A549 (cell line): ENCODE data around the gene MERTK. TPM values are rescaled to one million over a fixed set of nuclear protein-coding genes. Genes with fewer than 3 reads are reported as not detected.

Experiments used
- ATAC-seq, 2 experiments: fragments of 200-7000 bp in 1 of 2; fragments of >200 bp in 1 of 2; cut with Nextera tagmentation in 1 of 2; cut with Tn5 transposase in 1 of 2; 3 replicates each; pipeline versions ENCODE4 v1.8.0 to v1.9.1; 2018 to 2020; ENCODE audit warnings: mild to moderate bottlenecking in 1 of 2, moderate library complexity in 1 of 2
- CTCF ChIA-PET: fragments of 300-600 bp; sonication (Branson Sonifier 250); formaldehyde crosslinking; extraction: SDS; loops from one replicate; lab custom pipeline; 2021; ENCODE audit warnings: antibody characterized with exemption, inconsistent platforms; lab: Yijun Ruan, JAX
- POLR2A ChIA-PET: fragments of 350-600 bp; formaldehyde crosslinking; extraction: SDS; loops from one replicate; lab custom pipeline; 2021; ENCODE audit warnings: antibody characterized with exemption, inconsistent platforms; lab: Yijun Ruan, JAX
- DNase-seq, 2 experiments: peaks; one replicate each; pipeline versions ENCODE4 v3.0.0 to v3.0.0-alpha.2; 2011 to 2016; ENCODE audit warnings: low read depth in 1 of 2, low spot score in 1 of 2
- FAIRE-seq: peaks from 2 replicates; lab custom pipeline; 2011; peaks lifted over from hg19 to GRCh38; lab: Jason Lieb, UNC
- H3K27ac ChIP-seq, 2 experiments: fragments of >200 bp; sonication (Bioruptor Twin); formaldehyde crosslinking; 3 replicates each; pipeline ENCODE4 v1.5.1; 2016 to 2017
- H3K4me1 ChIP-seq: fragments of >200 bp; sonication (Bioruptor Twin); formaldehyde crosslinking; 3 replicates; pipeline ENCODE4 v1.6.1; 2016
- H3K4me2 ChIP-seq: fragments of >200 bp; sonication (Bioruptor Twin); formaldehyde crosslinking; 3 replicates; pipeline ENCODE4 v1.6.1; 2016
- H3K4me3 ChIP-seq: fragments of >200 bp; sonication (Bioruptor Twin); formaldehyde crosslinking; 3 replicates; pipeline ENCODE4 v1.5.1; 2016
- H3K9me3 ChIP-seq: fragments of >200 bp; sonication (Bioruptor Twin); formaldehyde crosslinking; 3 replicates; pipeline ENCODE4 v1.6.1; 2016
- CEBPB ChIP-seq, 2 experiments: fragments of >200 bp in 1 of 2; sonication (Bioruptor Twin) in 1 of 2; formaldehyde crosslinking in 1 of 2; IDR thresholded peaks; 2 replicates each; pipeline ENCODE4 v1.6.1; 2012 to 2016
- CTCF ChIP-seq: fragments of >200 bp; sonication (Bioruptor Twin); formaldehyde crosslinking; IDR thresholded peaks from 3 replicates; pipeline ENCODE4 v1.5.1; 2016
- EHMT2 ChIP-seq: fragments of 200-600 bp; sonication (generic); IDR thresholded peaks from 2 replicates; pipeline ENCODE4 v1.6.1; 2016; ENCODE audit warnings: antibody characterized with exemption, low read depth, mild to moderate bottlenecking, moderate library complexity
- ELK1 ChIP-seq: fragments of 150-350 bp; IDR thresholded peaks from 2 replicates; pipeline ENCODE4 v1.6.1; 2014; ENCODE audit warnings: low read depth, mild to moderate bottlenecking, low read length
- EP300 ChIP-seq, 2 experiments: fragments of >200 bp; sonication (Bioruptor Twin); formaldehyde crosslinking; IDR thresholded peaks; 2 replicates in 1 of 2; 3 replicates in 1 of 2; pipeline ENCODE4 v1.6.1; 2016 to 2017
- FOXS1 ChIP-seq: fragments of 250-450 bp; sonication (Bioruptor Pico); IDR thresholded peaks from 2 replicates; pipeline ENCODE4 v1.5.0; 2020; ENCODE audit warnings: mild to moderate bottlenecking, moderate library complexity
- HDAC2 ChIP-seq: fragments of 200-600 bp; sonication (generic); IDR thresholded peaks from 2 replicates; pipeline ENCODE4 v1.6.1; 2016
- HES2 ChIP-seq: fragments of >200 bp; sonication (Bioruptor Twin); formaldehyde crosslinking; IDR thresholded peaks from 2 replicates; pipeline ENCODE4 v1.6.1; 2016
- HOXA7 ChIP-seq: fragments of 250-450 bp; sonication (Bioruptor Pico); IDR thresholded peaks from 2 replicates; pipeline ENCODE4 v1.5.0; 2020; ENCODE audit warnings: mild to moderate bottlenecking, moderate library complexity
- HOXB5 ChIP-seq: fragments of 250-450 bp; sonication (Bioruptor Pico); IDR thresholded peaks from 2 replicates; pipeline ENCODE4 v1.5.0; 2020; ENCODE audit warnings: mild to moderate bottlenecking, moderate library complexity
- JUN ChIP-seq, 2 experiments: fragments of >200 bp; sonication (Bioruptor Twin); formaldehyde crosslinking; IDR thresholded peaks; 2 replicates in 1 of 2; 3 replicates in 1 of 2; pipeline ENCODE4 v1.6.1; 2016 to 2017
- KDM5A ChIP-seq: fragments of 200-600 bp; sonication (generic); IDR thresholded peaks from 2 replicates; pipeline ENCODE4 v1.6.1; 2016; ENCODE audit warnings: antibody characterized with exemption, mild to moderate bottlenecking
- MAFK ChIP-seq: fragments of 450-650 bp; IDR thresholded peaks from 2 replicates; pipeline ENCODE4 v1.6.1; 2014; ENCODE audit not compliant: partially characterized antibody
- MAX ChIP-seq: IDR thresholded peaks from 2 replicates; pipeline ENCODE4 v1.6.1; 2012
- MAZ ChIP-seq: fragments of 150-350 bp; IDR thresholded peaks from 2 replicates; pipeline ENCODE4 v1.6.1; 2014; ENCODE audit warnings: antibody characterized with exemption, low read depth, low read length, borderline replicate concordance
- NFE2L2 ChIP-seq: fragments of 150-350 bp; conservative IDR thresholded peaks from 2 replicates; pipeline ENCODE4 v1.6.1; 2014; ENCODE audit warnings: low read length
- PBX3 ChIP-seq: IDR thresholded peaks from 2 replicates; pipeline ENCODE4 v1.6.1; 2012
- POLR2AphosphoS2 ChIP-seq: conservative IDR thresholded peaks from 2 replicates; pipeline ENCODE4 v1.6.1; 2012; ENCODE audit warnings: low read length, improper control_type of control experiment, inconsistent platforms
- SMC3 ChIP-seq: fragments of >200 bp; sonication (Bioruptor Twin); formaldehyde crosslinking; IDR thresholded peaks from 3 replicates; pipeline ENCODE4 v1.6.1; 2018; ENCODE audit warnings: inconsistent platforms
- SREBF2 ChIP-seq: fragments of 450-650 bp; IDR thresholded peaks from 2 replicates; pipeline ENCODE4 v1.6.1; 2014; ENCODE audit warnings: mild to moderate bottlenecking, moderate library complexity
- TP53 ChIP-seq: fragments of 250-450 bp; sonication (Bioruptor Pico); IDR thresholded peaks from 2 replicates; pipeline ENCODE4 v1.5.0; 2021; ENCODE audit warnings: mild to moderate bottlenecking, moderate library complexity
- ZC3H11A ChIP-seq: fragments of 450-650 bp; IDR thresholded peaks from 2 replicates; pipeline ENCODE4 v1.6.1; 2014; ENCODE audit warnings: antibody characterized with exemption, mild to moderate bottlenecking
- WGBS: methylation state at CpG from one replicate; pipeline ENCODE4 v1.1.6; 2017; ENCODE audit errors: missing lambda C conversion rate; 5-methylcytosine and 5-hydroxymethylcytosine counted together
- polyA plus RNA-seq, 4 experiments: library from polyadenylated mRNA; depleted of rRNA in 3 of 4; stranded (reverse); fragments of >200 nt; fragmentation: RNase III in 1 of 4; extraction: RNeasy Plus Mini Kit Qiagen cat#74134 plus additional on column Dnase treatment in 1 of 4; gene quantifications; 2 replicates in 3 of 4; 3 replicates in 1 of 4; pipeline ENCODE4 v1.2.3, GENCODE V29; 2011 to 2017

The MERTK gene
- polyA plus RNA-seq, 2 of the 4 experiments (the other 2 are of a cell fraction): 1.4 to 4.0 TPM

- CTCF ChIA-PET: interaction anchor here (1.8 kb wide), 1 partner anchor 10 kb away, joined by 4 read pairs; no protein-coding TSS in a partner anchor
- ATAC-seq (no peak), FAIRE-seq (no peak), DNase-seq (no peak)
- 89% methylated on average over 2 of the region's 2 CpGs for WGBS
- POLR2A ChIA-PET: no interaction called here
- H3K4me3 ChIP-seq: no peak overlapping the region
- no peak overlapping the region for H3K4me2 ChIP-seq
- no peak overlapping the region for H3K27ac ChIP-seq
- TF ChIP-seq HES2 (no peak), HDAC2 (no peak), ELK1 (no peak), CTCF (no peak), MAX (no peak), POLR2AphosphoS2 (no peak)
- no peaks in the 10 kb centered on the region for H3K9me3 ChIP-seq
- H3K4me1 ChIP-seq: peaks cover 10% of the 10 kb centered on the region
These were observed 161.3 kb downstream of the MERTK start for GRCh38 chr2:112059671-112060070.

GRCh38 chr2:112061299-112061698 is 162.9 kb downstream of the MERTK start:
- 91% methylated on average over 1 of the region's 1 CpG for WGBS
- peaks cover 12% of the 10 kb centered on the region for H3K4me1 ChIP-seq
- no peak overlapping the region for H3K4me2 ChIP-seq
- DNase-seq: no peak
- TF ChIP-seq PBX3 (no peak), POLR2AphosphoS2 (no peak), TP53 (CRISPR knock-in tag) (no peak), MAZ (no peak), EHMT2 (no peak), SMC3 (no peak), ZC3H11A (no peak), KDM5A (no peak), HOXB5 (CRISPR knock-in tag) (no peak), FOXS1 (CRISPR knock-in tag) (no peak), HES2 (no peak), SREBF2 (no peak)
- TF ChIP-seq, all 56 proteins: peak for 0
- no peak overlapping the region for H3K27ac ChIP-seq
- ATAC-seq: no peak
- ChIA-PET POLR2A (no interaction called here), CTCF (no interaction called here)
- no peak overlapping the region for H3K4me3 ChIP-seq
- H3K9me3 ChIP-seq: no peaks in the 10 kb centered on the region
- FAIRE-seq: no peak

GRCh38 chr2:112061840-112062239 is 163.4 kb downstream of the MERTK start:
- FAIRE-seq (no peak), DNase-seq (no peak)
- H3K4me1 ChIP-seq: peaks cover 8% of the 10 kb centered on the region
- POLR2A ChIA-PET: no interaction called here
- TF ChIP-seq MAX (no peak), NFE2L2 (no peak), EP300 (IDR thresholded peaks at IDR 0.05) (no peak), JUN (IDR thresholded peaks at IDR 0.05) (no peak), ELK1 (no peak), CEBPB (IDR thresholded peaks at IDR 0.05) (no peak), MAFK (no peak), HOXA7 (CRISPR knock-in tag) (no peak), MAZ (no peak)
- TF ChIP-seq, all 56 proteins: peak for 0
- WGBS: 91% methylated on average over 2 of the region's 2 CpGs
- H3K4me2 ChIP-seq: no peak overlapping the region
- H3K9me3 ChIP-seq: no peaks in the 10 kb centered on the region
- no peak overlapping the region for H3K4me3 ChIP-seq
- ATAC-seq: no peak
- no peak overlapping the region for H3K27ac ChIP-seq
- CTCF ChIA-PET: interaction anchor here (1.8 kb wide), 1 partner anchor 11 kb away, joined by 4 read pairs; no protein-coding TSS in a partner anchor
